ENCODE measurements around the gene A4GNT. TPM values are rescaled to one million over a fixed set of nuclear protein-coding genes. Genes with fewer than 3 reads are reported as not detected.

Gene A4GNT
- total and polyA plus RNA-seq, 4 donors = 0.07 to 0.42 (median 0.17) TPM; not detected in 1

GRCh38 chr3:138082085-138082991 is 49.9 kb downstream of the A4GNT start:
- H3K9me3 ChIP-seq (ENCODE audit: control insufficient read depth in 4 of 4, low read length in 3 of 4) = no peaks in the 10 kb centered on the region
- 78% methylated on average over 8 of the region's 8 CpGs for WGBS
- H3K4me1 ChIP-seq (ENCODE audit: control insufficient read depth in 4 of 4, insufficient read depth in 4 of 4, low read length in 3 of 4) = no peaks in the 10 kb centered on the region
- no peak overlapping the region for H3K4me3 ChIP-seq (ENCODE audit: low read depth in 1 of 3, low read length in 3 of 3)
- H3K36me3 ChIP-seq (ENCODE audit: control insufficient read depth in 4 of 4, insufficient read depth in 3 of 4, low read depth in 1 of 4, low read length in 3 of 4) = no peaks in the 10 kb centered on the region
- no peak for TF ChIP-seq HNF4A (conservative IDR thresholded peaks at IDR 0.05)
- no peak for TF ChIP-seq YY1 (IDR thresholded peaks at IDR 0.05)
- TF ChIP-seq CTCF (IDR thresholded peaks at IDR 0.05; ENCODE audit: low read depth, low read length, missing input control) = no peak
- TF ChIP-seq RAD21 (IDR thresholded peaks at IDR 0.05) = no peak
- TF ChIP-seq, protein P1, sequence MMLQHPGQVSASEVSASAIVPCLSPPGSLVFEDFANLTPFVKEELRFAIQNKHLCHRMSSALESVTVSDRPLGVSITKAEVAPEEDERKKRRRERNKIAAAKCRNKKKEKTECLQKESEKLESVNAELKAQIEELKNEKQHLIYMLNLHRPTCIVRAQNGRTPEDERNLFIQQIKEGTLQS (IDR thresholded peaks at IDR 0.05) = no peak
- no peak for TF ChIP-seq EGR1 (IDR thresholded peaks at IDR 0.05; ENCODE audit: low read depth in 2 of 2)
- no peak for TF ChIP-seq GABPA (IDR thresholded peaks at IDR 0.05 in 1 of 2, conservative IDR thresholded peaks at IDR 0.05 in 1 of 2)
- no peak for TF ChIP-seq JUND (IDR thresholded peaks at IDR 0.05)
- TF ChIP-seq FOXA1 (IDR thresholded peaks at IDR 0.05) = no peak
- TF ChIP-seq TAF1 (conservative IDR thresholded peaks at IDR 0.05) = no peak
- no peak for TF ChIP-seq SP1 (IDR thresholded peaks at IDR 0.05)
- no peak for TF ChIP-seq NR2F2 (IDR thresholded peaks at IDR 0.05)
- no peak for TF ChIP-seq RXRA (IDR thresholded peaks at IDR 0.05)
- TF ChIP-seq FOXA2 (IDR thresholded peaks at IDR 0.05) = no peak
- no peak for TF ChIP-seq HNF4G (IDR thresholded peaks at IDR 0.05)
- TF ChIP-seq REST (IDR thresholded peaks at IDR 0.05) = no peak
- TF ChIP-seq ZBTB33 (IDR thresholded peaks at IDR 0.05) = no peak
- TF ChIP-seq, protein P2, sequence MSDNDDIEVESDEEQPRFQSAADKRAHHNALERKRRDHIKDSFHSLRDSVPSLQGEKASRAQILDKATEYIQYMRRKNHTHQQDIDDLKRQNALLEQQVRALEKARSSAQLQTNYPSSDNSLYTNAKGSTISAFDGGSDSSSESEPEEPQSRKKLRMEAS (IDR thresholded peaks at IDR 0.05) = no peak
- no peak overlapping the region for H3K27ac ChIP-seq (ENCODE audit: low read depth in 1 of 2, low read length in 2 of 2)
- DNase-seq (ENCODE audit: low spot score) = no peak
- peaks cover 0 to 10% (median 0%) of the 10 kb centered on the region in 4 donors for H3K27me3 ChIP-seq (ENCODE audit: control insufficient read depth in 4 of 4, insufficient read depth in 4 of 4, low read length in 3 of 4)
- no peak overlapping the region for H3K9ac ChIP-seq (ENCODE audit: low read depth in 1 of 2, low read length in 2 of 2)
